Measurements from ENCODE around the gene SLC36A1. TPM values are rescaled to one million over a fixed set of nuclear protein-coding genes. Genes with fewer than 3 reads are reported as not detected.
"Not testable (repeated sequence)": the region's sequence is repeated elsewhere in the genome, so short reads cannot be mapped to it uniquely, and the experiment has no call there.

Gene SLC36A1
- total RNA-seq, 3 donors from 2014 or later (not counting 1 experiment from before 2014, with no cell fraction given), result 10.9 to 16.1 (median 13.0) TPM

- no peaks in the 10 kb centered on the region for H3K4me1 Mint-ChIP-seq
- H3K27me3 Mint-ChIP-seq (ENCODE audit: low read depth in 2 of 2), result peaks cover 19 to 34% of the 10 kb centered on the region in 2 donors
- Histone ChIP-seq H3K36me3 (ENCODE audit: control insufficient read depth, insufficient read depth, low read length) (no peaks in the 10 kb centered on the region), H3K27me3 (ENCODE audit: control insufficient read depth, insufficient read depth, low read length) (no peaks in the 10 kb centered on the region), H3K9me3 (ENCODE audit: control insufficient read depth, insufficient read depth, low read length) (no peaks in the 10 kb centered on the region), H3K4me3 (ENCODE audit: low read length) (no peak overlapping the region), H3K4me1 (ENCODE audit: control insufficient read depth, insufficient read depth, low read length) (no peaks in the 10 kb centered on the region), H3K27ac (ENCODE audit: low read length) (no peak overlapping the region)
- no peaks in the 10 kb centered on the region for H3K9me3 Mint-ChIP-seq
- no peak overlapping the region for H3K27ac Mint-ChIP-seq
- DNase-seq (no peak), ATAC-seq (no peak)
- 86% methylated on average over 6 of the region's 6 CpGs for WGBS (ENCODE audit: insufficient coverage)
- intact Hi-C loops (cut with micrococcal nuclease), result no loop called here
- no peak overlapping the region for H3K4me3 Mint-ChIP-seq
- no peak for TF ChIP-seq CTCF (IDR thresholded peaks at IDR 0.05)
- H3K36me3 Mint-ChIP-seq, result no peaks in the 10 kb centered on the region
Observed at GRCh38 chr5:151420127-151420526, 27.3 kb upstream of the SLC36A1 start.

GRCh38 chr5:151424892-151425523 lies 22.4 kb upstream of the SLC36A1 start:
- Mint-ChIP-seq H3K27ac (no peak overlapping the region), H3K4me3 (no peak overlapping the region), H3K27me3 (ENCODE audit: low read depth in 2 of 2) (peaks cover 30 to 37% of the 10 kb centered on the region in 2 donors), H3K9me3 (no peaks in the 10 kb centered on the region), H3K4me1 (no peaks in the 10 kb centered on the region), H3K36me3 (no peaks in the 10 kb centered on the region)
- Histone ChIP-seq H3K9me3 (ENCODE audit: control insufficient read depth, insufficient read depth, low read length) (no peaks in the 10 kb centered on the region), H3K4me3 (ENCODE audit: low read length) (no peak overlapping the region), H3K27ac (ENCODE audit: low read length) (no peak overlapping the region), H3K4me1 (ENCODE audit: control insufficient read depth, insufficient read depth, low read length) (no peaks in the 10 kb centered on the region), H3K27me3 (ENCODE audit: control insufficient read depth, insufficient read depth, low read length) (no peaks in the 10 kb centered on the region), H3K36me3 (ENCODE audit: control insufficient read depth, insufficient read depth, low read length) (no peaks in the 10 kb centered on the region)
- 38% methylated on average over 8 of the region's 8 CpGs for WGBS (ENCODE audit: insufficient coverage)
- DNase-seq, result no peak
- intact Hi-C loops (cut with micrococcal nuclease), result no loop called here
- no peak for ATAC-seq
- TF ChIP-seq CTCF (IDR thresholded peaks at IDR 0.05), result no peak

- H3K9me3 ChIP-seq (ENCODE audit: control insufficient read depth, insufficient read depth, low read length); H3K36me3 Mint-ChIP-seq; H3K27me3 ChIP-seq (ENCODE audit: control insufficient read depth, insufficient read depth, low read length); ATAC-seq; H3K36me3 ChIP-seq (ENCODE audit: control insufficient read depth, insufficient read depth, low read length); H3K4me1 ChIP-seq (ENCODE audit: control insufficient read depth, insufficient read depth, low read length); H3K4me3 ChIP-seq (ENCODE audit: low read length); H3K9me3 Mint-ChIP-seq; H3K4me1 Mint-ChIP-seq; DNase-seq; intact Hi-C loops (cut with micrococcal nuclease); H3K27ac Mint-ChIP-seq; H3K4me3 Mint-ChIP-seq; H3K27ac ChIP-seq (ENCODE audit: low read length): not testable (repeated sequence)
- peaks cover 28 to 37% of the 10 kb centered on the region in 2 donors for H3K27me3 Mint-ChIP-seq (ENCODE audit: low read depth in 2 of 2)
- 94% methylated on average over 4 of the region's 6 CpGs for WGBS (ENCODE audit: insufficient coverage)
Observed at GRCh38 chr5:151426347-151426746, 21.1 kb upstream of the SLC36A1 start.

DNA sequence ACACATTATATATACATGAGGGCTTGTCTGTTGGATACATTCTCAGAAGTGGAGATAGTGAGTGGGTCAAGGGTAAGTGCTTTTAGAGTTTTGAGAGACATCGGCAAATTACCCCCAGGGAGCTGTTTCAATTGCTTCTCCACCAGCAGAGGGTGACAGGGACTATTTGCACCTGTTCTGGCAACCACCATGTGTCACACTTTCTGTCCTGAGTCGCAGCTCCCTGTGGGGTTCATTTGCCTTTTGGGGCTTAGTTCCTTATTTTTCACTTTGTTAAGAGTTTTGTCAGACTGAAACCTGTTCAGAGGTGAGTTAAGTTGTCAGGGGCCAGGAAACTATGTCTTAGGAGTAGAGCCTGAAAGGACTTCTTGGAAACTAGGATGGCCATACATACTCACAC lies 20.1 kb upstream of the SLC36A1 start:
- intact Hi-C loops (cut with micrococcal nuclease), result no loop called here

More for the DNA sequence above, 20.1 kb upstream of the SLC36A1 start:
- Histone ChIP-seq H3K27ac (ENCODE audit: low read length) (no peak overlapping the region), H3K4me3 (ENCODE audit: low read length) (no peak overlapping the region), H3K36me3 (ENCODE audit: control insufficient read depth, insufficient read depth, low read length) (no peaks in the 10 kb centered on the region), H3K27me3 (ENCODE audit: control insufficient read depth, insufficient read depth, low read length) (no peaks in the 10 kb centered on the region), H3K9me3 (ENCODE audit: control insufficient read depth, insufficient read depth, low read length) (no peaks in the 10 kb centered on the region), H3K4me1 (ENCODE audit: control insufficient read depth, insufficient read depth, low read length) (no peaks in the 10 kb centered on the region)
- no peaks in the 10 kb centered on the region for H3K36me3 Mint-ChIP-seq
- 63% methylated on average over 2 of the region's 2 CpGs for WGBS (ENCODE audit: insufficient coverage)
- no peaks in the 10 kb centered on the region for H3K4me1 Mint-ChIP-seq
- no peak overlapping the region for H3K27ac Mint-ChIP-seq
- ATAC-seq (no peak), DNase-seq (no peak)
- H3K27me3 Mint-ChIP-seq (ENCODE audit: low read depth in 2 of 2), result peaks cover 27 to 28% of the 10 kb centered on the region in 2 donors
- no peak overlapping the region for H3K4me3 Mint-ChIP-seq
- no peaks in the 10 kb centered on the region for H3K9me3 Mint-ChIP-seq
- no peak for TF ChIP-seq CTCF (IDR thresholded peaks at IDR 0.05)

Measured in natural killer cell (primary cell).